GM12878 (cell line): Measurements from ENCODE around the gene FGF14.

Source experiments
- CBFB ChIP-seq: IDR thresholded peaks from 2 replicates; pipeline ENCODE4 v1.6.1; 2016; ENCODE audit warnings: antibody characterized with exemption, low read depth
- CREM ChIP-seq: IDR thresholded peaks from 2 replicates; pipeline ENCODE4 v1.6.1; 2014; ENCODE audit warnings: antibody characterized with exemption, low read depth
- EP300 ChIP-seq, 2 experiments: fragments of 150-350 bp in 1 of 2; IDR thresholded peaks; 2 replicates each; pipeline ENCODE4 v1.6.1; 2011 to 2012; ENCODE audit warnings: low read depth in 2 of 2, low read length in 2 of 2, borderline replicate concordance in 1 of 2, improper control_type of control experiment in 1 of 2, inconsistent platforms in 1 of 2; ENCODE audit not compliant: control insufficient read depth in 1 of 2
- EZH2 ChIP-seq: IDR thresholded peaks from 2 replicates; pipeline ENCODE4 v1.6.1; 2012; ENCODE audit warnings: low read depth, mild to moderate bottlenecking, control low read depth, inconsistent platforms, low read length, borderline replicate concordance; ENCODE audit not compliant: control insufficient read depth
- MEF2B ChIP-seq: fragments of 450-650 bp; IDR thresholded peaks from 2 replicates; pipeline ENCODE4 v1.6.1; 2018; ENCODE audit warnings: mild to moderate bottlenecking, moderate library complexity; ENCODE audit not compliant: partially characterized antibody, poor library complexity, severe bottlenecking
- MXI1 ChIP-seq: fragments of 150-350 bp; IDR thresholded peaks from 2 replicates; pipeline ENCODE4 v1.6.1; 2011; ENCODE audit warnings: low read depth, mild to moderate bottlenecking, inconsistent platforms, low read length, improper control_type of control experiment
- POLR2AphosphoS5 ChIP-seq: IDR thresholded peaks from 2 replicates; pipeline ENCODE4 v1.6.1; 2011; ENCODE audit warnings: mild to moderate bottlenecking, low read length, inconsistent platforms
- RFX5 ChIP-seq: IDR thresholded peaks from 2 replicates; pipeline ENCODE4 v1.6.1; 2011; ENCODE audit warnings: low read depth, low read length, improper control_type of control experiment
- SMC3 ChIP-seq: IDR thresholded peaks from 2 replicates; pipeline ENCODE4 v1.6.1; 2011; ENCODE audit warnings: low read length, improper control_type of control experiment, borderline replicate concordance
- SPI1 ChIP-seq: IDR thresholded peaks from 2 replicates; pipeline ENCODE4 v1.6.1; 2011; ENCODE audit warnings: low read depth, mild to moderate bottlenecking, low read length, moderate library complexity, borderline replicate concordance; ENCODE audit not compliant: insufficient read depth
- TCF12 ChIP-seq: IDR thresholded peaks from 2 replicates; pipeline ENCODE4 v1.6.1; 2011; ENCODE audit warnings: low read depth, mild to moderate bottlenecking, low read length
- ZNF274 ChIP-seq: IDR thresholded peaks from one replicate; pipeline ENCODE4 v1.8.0; 2011; ENCODE audit not compliant: insufficient read length, insufficient read depth
- TF ChIP-seq, protein P1 (sequence below), 3 experiments: IDR thresholded peaks in 2 of 3; conservative IDR thresholded peaks in 1 of 3; 2 replicates each; pipeline ENCODE4 v1.5.1; 2011; ENCODE audit warnings: low read depth in 3 of 3, low read length in 3 of 3, mild to moderate bottlenecking in 3 of 3, control low read depth in 2 of 3, moderate library complexity in 2 of 3, inconsistent platforms in 1 of 3, mixed read lengths in 1 of 3; ENCODE audit not compliant: control insufficient read depth in 2 of 3, insufficient read depth in 1 of 3; ENCODE audit errors: extremely low read depth in 1 of 3

DNA sequence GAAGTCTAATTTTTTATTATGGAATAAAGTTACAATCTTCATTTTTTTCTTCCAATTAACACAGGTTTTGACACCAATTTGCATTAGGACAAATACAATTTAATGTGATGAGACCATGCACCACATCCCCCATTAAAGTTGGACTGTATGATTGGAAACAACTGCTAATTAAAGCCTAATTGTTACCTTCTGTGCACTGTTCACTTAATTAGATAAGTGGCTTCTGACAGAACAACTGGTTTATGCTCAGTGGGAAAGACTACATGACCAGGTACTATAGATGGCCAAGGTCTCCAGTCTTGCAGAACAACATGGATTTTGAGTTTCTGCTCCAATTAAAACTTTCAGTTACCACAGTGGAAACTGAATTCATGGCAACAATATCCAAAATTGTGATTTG is 198.1 kb downstream of the FGF14 start:
- TF ChIP-seq TCF12 (no peak), EP300 (IDR thresholded peaks at IDR 0.05; ENCODE audit: borderline replicate concordance in 1 of 2, control insufficient read depth in 1 of 2, low read depth in 2 of 2, low read length in 2 of 2) (no peak), RFX5 (no peak), MXI1 (no peak), CBFB (no peak), SMC3 (no peak), POLR2AphosphoS5 (no peak), CREM (no peak), SPI1 (no peak), ZNF274 (no peak), EZH2 (no peak), MEF2B (no peak)
- TF ChIP-seq, protein P1, sequence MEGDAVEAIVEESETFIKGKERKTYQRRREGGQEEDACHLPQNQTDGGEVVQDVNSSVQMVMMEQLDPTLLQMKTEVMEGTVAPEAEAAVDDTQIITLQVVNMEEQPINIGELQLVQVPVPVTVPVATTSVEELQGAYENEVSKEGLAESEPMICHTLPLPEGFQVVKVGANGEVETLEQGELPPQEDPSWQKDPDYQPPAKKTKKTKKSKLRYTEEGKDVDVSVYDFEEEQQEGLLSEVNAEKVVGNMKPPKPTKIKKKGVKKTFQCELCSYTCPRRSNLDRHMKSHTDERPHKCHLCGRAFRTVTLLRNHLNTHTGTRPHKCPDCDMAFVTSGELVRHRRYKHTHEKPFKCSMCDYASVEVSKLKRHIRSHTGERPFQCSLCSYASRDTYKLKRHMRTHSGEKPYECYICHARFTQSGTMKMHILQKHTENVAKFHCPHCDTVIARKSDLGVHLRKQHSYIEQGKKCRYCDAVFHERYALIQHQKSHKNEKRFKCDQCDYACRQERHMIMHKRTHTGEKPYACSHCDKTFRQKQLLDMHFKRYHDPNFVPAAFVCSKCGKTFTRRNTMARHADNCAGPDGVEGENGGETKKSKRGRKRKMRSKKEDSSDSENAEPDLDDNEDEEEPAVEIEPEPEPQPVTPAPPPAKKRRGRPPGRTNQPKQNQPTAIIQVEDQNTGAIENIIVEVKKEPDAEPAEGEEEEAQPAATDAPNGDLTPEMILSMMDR (IDR thresholded peaks at IDR 0.05 in 2 of 3, conservative IDR thresholded peaks at IDR 0.05 in 1 of 3; ENCODE audit: control insufficient read depth in 2 of 3, extremely low read depth in 1 of 3, insufficient read depth in 1 of 3, low read depth in 3 of 3, low read length in 3 of 3): no peak
